ENCODE data around the gene HYCC2. TPM values are rescaled to one million over a fixed set of nuclear protein-coding genes. Genes with fewer than 3 reads are reported as not detected.
A peak's percentile ranks its signal among the peaks of the same experiment; 100 is the strongest.

The HYCC2 gene
- total and polyA plus RNA-seq, 2 donors from 2014 or later: 4.0 to 30.1 TPM

DNA sequence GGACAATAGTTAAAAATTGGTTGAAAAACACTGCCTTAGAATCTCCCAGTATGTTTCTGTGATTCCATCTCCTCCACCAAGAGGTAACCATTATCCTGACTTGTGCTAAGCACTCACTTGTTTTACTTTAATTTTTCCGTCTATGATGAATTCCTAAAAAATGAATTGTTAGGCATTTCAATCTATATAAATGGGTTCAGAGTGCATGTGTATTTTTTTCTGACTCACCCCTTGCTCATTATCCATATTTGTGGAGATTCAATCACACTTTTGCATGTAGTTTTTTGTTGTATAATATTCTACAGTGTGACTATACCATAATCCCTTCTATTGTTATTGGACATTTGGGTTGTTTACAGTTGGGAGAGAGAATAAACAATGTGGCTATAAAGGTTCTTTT, 1.6 kb upstream of the HYCC2 start:
- Histone ChIP-seq H3K4me3 (ENCODE audit: low read length in 3 of 3) (peak overlapping the region in 1 of 3 donors; percentile 96), H3K36me3 (ENCODE audit: control insufficient read depth in 2 of 3, insufficient read depth in 3 of 3, low read length in 3 of 3) (no peaks in the 10 kb centered on the region), H3K9ac (ENCODE audit: low read length in 3 of 3) (peak overlapping the region in 1 of 3 donors; percentile 86), H3K27ac (ENCODE audit: low read depth in 2 of 2, low read length in 2 of 2) (no peak overlapping the region), H3K4me1 (ENCODE audit: control insufficient read depth in 2 of 3, insufficient read depth in 2 of 3, low read depth in 1 of 3, low read length in 3 of 3) (peaks cover 2 to 10% (median 9%) of the 10 kb centered on the region in 3 donors), H3K27me3 (ENCODE audit: control insufficient read depth, insufficient read depth, low read length) (no peaks in the 10 kb centered on the region), H3K9me3 (ENCODE audit: control insufficient read depth in 2 of 3, insufficient read depth in 1 of 3, low read length in 3 of 3) (no peaks in the 10 kb centered on the region)
- DNase-seq: no peak
- TF ChIP-seq, protein P1, sequence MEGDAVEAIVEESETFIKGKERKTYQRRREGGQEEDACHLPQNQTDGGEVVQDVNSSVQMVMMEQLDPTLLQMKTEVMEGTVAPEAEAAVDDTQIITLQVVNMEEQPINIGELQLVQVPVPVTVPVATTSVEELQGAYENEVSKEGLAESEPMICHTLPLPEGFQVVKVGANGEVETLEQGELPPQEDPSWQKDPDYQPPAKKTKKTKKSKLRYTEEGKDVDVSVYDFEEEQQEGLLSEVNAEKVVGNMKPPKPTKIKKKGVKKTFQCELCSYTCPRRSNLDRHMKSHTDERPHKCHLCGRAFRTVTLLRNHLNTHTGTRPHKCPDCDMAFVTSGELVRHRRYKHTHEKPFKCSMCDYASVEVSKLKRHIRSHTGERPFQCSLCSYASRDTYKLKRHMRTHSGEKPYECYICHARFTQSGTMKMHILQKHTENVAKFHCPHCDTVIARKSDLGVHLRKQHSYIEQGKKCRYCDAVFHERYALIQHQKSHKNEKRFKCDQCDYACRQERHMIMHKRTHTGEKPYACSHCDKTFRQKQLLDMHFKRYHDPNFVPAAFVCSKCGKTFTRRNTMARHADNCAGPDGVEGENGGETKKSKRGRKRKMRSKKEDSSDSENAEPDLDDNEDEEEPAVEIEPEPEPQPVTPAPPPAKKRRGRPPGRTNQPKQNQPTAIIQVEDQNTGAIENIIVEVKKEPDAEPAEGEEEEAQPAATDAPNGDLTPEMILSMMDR (IDR thresholded peaks at IDR 0.05; ENCODE audit: borderline replicate concordance, extremely low read depth, insufficient read depth): no peak
- FAIRE-seq: no peak
- intact Hi-C loops (cut with DNase I): no loop called here

- TF ChIP-seq, protein P1 (IDR thresholded peaks at IDR 0.05; ENCODE audit: borderline replicate concordance, extremely low read depth, insufficient read depth): no peak
- Histone ChIP-seq H3K9me3 (ENCODE audit: control insufficient read depth in 2 of 3, insufficient read depth in 1 of 3, low read length in 3 of 3) (no peaks in the 10 kb centered on the region), H3K36me3 (ENCODE audit: control insufficient read depth in 2 of 3, insufficient read depth in 3 of 3, low read length in 3 of 3) (no peaks in the 10 kb centered on the region), H3K4me1 (ENCODE audit: control insufficient read depth in 2 of 3, insufficient read depth in 2 of 3, low read depth in 1 of 3, low read length in 3 of 3) (peaks cover 2 to 10% (median 9%) of the 10 kb centered on the region in 3 donors), H3K27me3 (ENCODE audit: control insufficient read depth, insufficient read depth, low read length) (no peaks in the 10 kb centered on the region), H3K9ac (ENCODE audit: low read length in 3 of 3) (peak overlapping the region; percentile 86 to 94 (median 86)), H3K4me3 (ENCODE audit: low read length in 3 of 3) (peak overlapping the region; percentile 76 to 99 (median 96)), H3K27ac (ENCODE audit: low read depth in 2 of 2, low read length in 2 of 2) (peak overlapping the region; percentile 77 to 92)
- intact Hi-C loops (cut with DNase I): no loop called here
- DNase-seq: no peak
- FAIRE-seq: no peak
These were observed 695 bp upstream of the HYCC2 start for GRCh38 chr2:201072201-201072530.

- Histone ChIP-seq H3K27me3 (ENCODE audit: control insufficient read depth, insufficient read depth, low read length) (no peaks in the 10 kb centered on the region), H3K27ac (ENCODE audit: low read depth in 2 of 2, low read length in 2 of 2) (peak overlapping the region; percentile 77 to 92), H3K9me3 (ENCODE audit: control insufficient read depth in 2 of 3, insufficient read depth in 1 of 3, low read length in 3 of 3) (no peaks in the 10 kb centered on the region), H3K4me1 (ENCODE audit: control insufficient read depth in 2 of 3, insufficient read depth in 2 of 3, low read depth in 1 of 3, low read length in 3 of 3) (peaks cover 2 to 10% (median 9%) of the 10 kb centered on the region in 3 donors), H3K4me3 (ENCODE audit: low read length in 3 of 3) (peak overlapping the region; percentile 76 to 99 (median 96)), H3K9ac (ENCODE audit: low read length in 3 of 3) (peak overlapping the region; percentile 83 to 94 (median 86)), H3K36me3 (ENCODE audit: control insufficient read depth in 2 of 3, insufficient read depth in 3 of 3, low read length in 3 of 3) (no peaks in the 10 kb centered on the region)
- DNase-seq: no peak
- FAIRE-seq: no peak
- intact Hi-C loops (cut with DNase I): no loop called here
- TF ChIP-seq, protein P1 (IDR thresholded peaks at IDR 0.05; ENCODE audit: borderline replicate concordance, extremely low read depth, insufficient read depth): no peak
These were observed 458 bp downstream of the HYCC2 start for GRCh38 chr2:201070948-201071478.

Data from kidney (tissue), 14 donors.